ENCODE data around the gene LMTK3.

DNA sequence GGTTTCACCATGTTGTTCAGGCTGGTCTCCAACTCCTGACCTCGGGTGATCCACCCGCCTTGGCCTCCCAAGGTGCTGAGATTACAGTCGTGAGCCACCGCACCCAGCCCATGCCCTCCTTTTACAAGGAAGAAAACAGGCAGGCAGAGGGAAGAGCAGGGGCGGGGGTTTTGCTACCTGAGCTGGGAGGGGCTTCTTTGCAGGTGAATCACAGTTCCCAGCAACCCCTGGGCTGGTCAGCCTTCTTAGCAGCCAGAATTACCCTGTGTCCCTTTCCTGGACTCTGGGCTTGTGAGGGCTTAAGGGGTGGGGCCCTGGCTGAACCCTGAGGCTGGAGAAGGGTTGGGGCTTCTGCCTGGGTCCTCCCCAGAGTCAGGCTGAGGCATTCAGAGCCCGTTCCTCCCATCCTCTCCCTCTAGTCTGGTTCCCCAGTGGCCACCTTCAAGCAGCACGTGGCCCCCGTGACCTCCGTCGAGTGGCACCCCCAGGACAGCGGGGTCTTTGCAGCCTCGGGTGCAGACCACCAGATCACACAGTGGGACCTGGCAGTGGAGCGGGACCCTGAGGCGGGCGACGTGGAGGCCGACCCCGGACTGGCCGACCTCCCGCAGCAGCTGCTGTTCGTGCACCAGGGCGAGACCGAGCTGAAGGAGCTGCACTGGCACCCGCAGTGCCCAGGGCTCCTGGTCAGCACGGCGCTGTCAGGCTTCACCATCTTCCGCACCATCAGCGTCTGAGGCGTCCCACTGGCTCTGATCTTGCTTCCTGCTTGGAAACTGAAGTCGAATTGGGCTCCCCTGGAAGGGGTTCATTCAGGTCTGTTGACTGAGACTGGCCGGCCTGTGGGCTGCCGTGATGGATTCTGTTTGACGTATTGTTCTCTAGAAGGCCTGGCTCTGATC lies 59.1 kb downstream of the LMTK3 start:
- TF ChIP-seq, protein P1, sequence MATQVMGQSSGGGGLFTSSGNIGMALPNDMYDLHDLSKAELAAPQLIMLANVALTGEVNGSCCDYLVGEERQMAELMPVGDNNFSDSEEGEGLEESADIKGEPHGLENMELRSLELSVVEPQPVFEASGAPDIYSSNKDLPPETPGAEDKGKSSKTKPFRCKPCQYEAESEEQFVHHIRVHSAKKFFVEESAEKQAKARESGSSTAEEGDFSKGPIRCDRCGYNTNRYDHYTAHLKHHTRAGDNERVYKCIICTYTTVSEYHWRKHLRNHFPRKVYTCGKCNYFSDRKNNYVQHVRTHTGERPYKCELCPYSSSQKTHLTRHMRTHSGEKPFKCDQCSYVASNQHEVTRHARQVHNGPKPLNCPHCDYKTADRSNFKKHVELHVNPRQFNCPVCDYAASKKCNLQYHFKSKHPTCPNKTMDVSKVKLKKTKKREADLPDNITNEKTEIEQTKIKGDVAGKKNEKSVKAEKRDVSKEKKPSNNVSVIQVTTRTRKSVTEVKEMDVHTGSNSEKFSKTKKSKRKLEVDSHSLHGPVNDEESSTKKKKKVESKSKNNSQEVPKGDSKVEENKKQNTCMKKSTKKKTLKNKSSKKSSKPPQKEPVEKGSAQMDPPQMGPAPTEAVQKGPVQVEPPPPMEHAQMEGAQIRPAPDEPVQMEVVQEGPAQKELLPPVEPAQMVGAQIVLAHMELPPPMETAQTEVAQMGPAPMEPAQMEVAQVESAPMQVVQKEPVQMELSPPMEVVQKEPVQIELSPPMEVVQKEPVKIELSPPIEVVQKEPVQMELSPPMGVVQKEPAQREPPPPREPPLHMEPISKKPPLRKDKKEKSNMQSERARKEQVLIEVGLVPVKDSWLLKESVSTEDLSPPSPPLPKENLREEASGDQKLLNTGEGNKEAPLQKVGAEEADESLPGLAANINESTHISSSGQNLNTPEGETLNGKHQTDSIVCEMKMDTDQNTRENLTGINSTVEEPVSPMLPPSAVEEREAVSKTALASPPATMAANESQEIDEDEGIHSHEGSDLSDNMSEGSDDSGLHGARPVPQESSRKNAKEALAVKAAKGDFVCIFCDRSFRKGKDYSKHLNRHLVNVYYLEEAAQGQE (IDR thresholded peaks at IDR 0.05; ENCODE audit: low read depth), result no peak
- TF ChIP-seq, protein P2, sequence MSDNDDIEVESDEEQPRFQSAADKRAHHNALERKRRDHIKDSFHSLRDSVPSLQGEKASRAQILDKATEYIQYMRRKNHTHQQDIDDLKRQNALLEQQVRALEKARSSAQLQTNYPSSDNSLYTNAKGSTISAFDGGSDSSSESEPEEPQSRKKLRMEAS (IDR thresholded peaks at IDR 0.05), result no peak
- TF ChIP-seq RAD21 (IDR thresholded peaks at IDR 0.05; ENCODE audit: low read depth), result no peak
- no peak for TF ChIP-seq FOXM1 (IDR thresholded peaks at IDR 0.05; ENCODE audit: borderline replicate concordance, low read depth)
- TF ChIP-seq, protein P3, sequence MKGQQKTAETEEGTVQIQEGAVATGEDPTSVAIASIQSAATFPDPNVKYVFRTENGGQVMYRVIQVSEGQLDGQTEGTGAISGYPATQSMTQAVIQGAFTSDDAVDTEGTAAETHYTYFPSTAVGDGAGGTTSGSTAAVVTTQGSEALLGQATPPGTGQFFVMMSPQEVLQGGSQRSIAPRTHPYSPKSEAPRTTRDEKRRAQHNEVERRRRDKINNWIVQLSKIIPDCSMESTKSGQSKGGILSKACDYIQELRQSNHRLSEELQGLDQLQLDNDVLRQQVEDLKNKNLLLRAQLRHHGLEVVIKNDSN (IDR thresholded peaks at IDR 0.05), result no peak
- TF ChIP-seq CREB1 (IDR thresholded peaks at IDR 0.05; ENCODE audit: low read depth), result no peak
- no peak for TF ChIP-seq YY1 (IDR thresholded peaks at IDR 0.05; ENCODE audit: low read depth)
